ENCODE data around the gene CCDC33.
A peak's percentile ranks its signal among the peaks of the same experiment; 100 is the strongest.

CCDC33 gene

DNA sequence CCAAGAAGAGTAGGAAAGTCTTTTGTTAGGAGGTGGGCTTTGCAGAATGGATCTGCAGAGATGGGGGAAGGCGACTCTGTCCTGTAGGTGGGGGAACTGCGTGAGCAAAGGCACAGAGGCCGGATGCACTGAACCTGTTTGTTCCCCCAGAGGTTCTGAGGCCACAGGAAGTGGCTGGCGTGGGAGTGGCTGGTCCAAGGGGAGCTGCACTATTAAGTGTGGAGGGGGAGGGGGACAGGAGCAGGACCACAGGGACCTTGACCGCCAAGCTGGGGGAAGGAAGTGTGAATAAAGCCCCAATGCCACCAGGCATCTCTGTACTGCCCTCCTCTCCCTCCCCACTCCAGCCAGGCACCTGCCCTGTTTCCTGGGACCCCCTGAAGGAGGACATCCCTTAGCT lies 79.5 kb downstream of the CCDC33 start:
- Histone ChIP-seq H3K4me3 (ENCODE audit: low read depth in 1 of 2, low read length in 2 of 2) (no peak overlapping the region), H3K79me2 (ENCODE audit: insufficient read depth, low read length) (no peaks in the 10 kb centered on the region), H2AFZ (ENCODE audit: low read depth, low read length) (no peak overlapping the region), H3K4me2 (ENCODE audit: insufficient read depth, low read length) (no peak overlapping the region), H3K9me3 (ENCODE audit: insufficient read depth, low read length, severe bottlenecking) (no peaks in the 10 kb centered on the region), H3K27me3 (ENCODE audit: insufficient read depth, low read length, poor library complexity) (no peaks in the 10 kb centered on the region), H3K36me3 (ENCODE audit: insufficient read depth, low read length) (no peaks in the 10 kb centered on the region), H3K27ac (ENCODE audit: low read length) (no peak overlapping the region), H3K9ac (ENCODE audit: low read depth, low read length) (no peak overlapping the region), H4K20me1 (ENCODE audit: insufficient read depth, low read length) (peaks cover 3% of the 10 kb centered on the region; the same call in 1 of the 2 replicates), H3K4me1 (ENCODE audit: insufficient read depth, low read length) (no peaks in the 10 kb centered on the region)
- DNase-seq (no peak), ATAC-seq (ENCODE audit: insufficient read depth, low read depth) (no peak)
- no peak for TF ChIP-seq EZH2 (IDR thresholded peaks at IDR 0.05; ENCODE audit: borderline replicate concordance, low read depth, low read length, severe bottlenecking)
- TF ChIP-seq, protein P1, sequence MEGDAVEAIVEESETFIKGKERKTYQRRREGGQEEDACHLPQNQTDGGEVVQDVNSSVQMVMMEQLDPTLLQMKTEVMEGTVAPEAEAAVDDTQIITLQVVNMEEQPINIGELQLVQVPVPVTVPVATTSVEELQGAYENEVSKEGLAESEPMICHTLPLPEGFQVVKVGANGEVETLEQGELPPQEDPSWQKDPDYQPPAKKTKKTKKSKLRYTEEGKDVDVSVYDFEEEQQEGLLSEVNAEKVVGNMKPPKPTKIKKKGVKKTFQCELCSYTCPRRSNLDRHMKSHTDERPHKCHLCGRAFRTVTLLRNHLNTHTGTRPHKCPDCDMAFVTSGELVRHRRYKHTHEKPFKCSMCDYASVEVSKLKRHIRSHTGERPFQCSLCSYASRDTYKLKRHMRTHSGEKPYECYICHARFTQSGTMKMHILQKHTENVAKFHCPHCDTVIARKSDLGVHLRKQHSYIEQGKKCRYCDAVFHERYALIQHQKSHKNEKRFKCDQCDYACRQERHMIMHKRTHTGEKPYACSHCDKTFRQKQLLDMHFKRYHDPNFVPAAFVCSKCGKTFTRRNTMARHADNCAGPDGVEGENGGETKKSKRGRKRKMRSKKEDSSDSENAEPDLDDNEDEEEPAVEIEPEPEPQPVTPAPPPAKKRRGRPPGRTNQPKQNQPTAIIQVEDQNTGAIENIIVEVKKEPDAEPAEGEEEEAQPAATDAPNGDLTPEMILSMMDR (IDR thresholded peaks at IDR 0.05; ENCODE audit: borderline replicate concordance, extremely low read depth, low read length, poor library complexity, severe bottlenecking): no peak

DNA sequence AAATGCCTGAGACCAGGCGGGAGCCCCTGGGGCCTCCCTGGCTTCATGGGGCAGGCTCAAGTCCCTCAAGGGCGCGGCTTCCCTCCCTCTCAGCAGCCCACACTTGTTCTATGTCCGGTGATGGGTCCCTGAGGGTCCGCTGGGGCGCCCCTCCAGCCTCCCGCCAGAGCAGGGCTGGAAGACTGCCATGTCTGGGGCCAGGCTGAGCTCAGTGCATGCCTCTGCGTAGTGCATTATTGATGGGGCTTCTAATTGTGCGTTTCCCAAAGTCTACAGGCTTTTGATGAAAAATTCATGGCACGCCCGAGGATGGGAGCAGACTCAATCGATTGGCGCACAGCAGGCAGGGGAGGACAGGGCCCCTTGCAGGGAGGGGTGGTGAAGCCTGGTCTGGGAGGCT lies 80.0 kb downstream of the CCDC33 start:
- Histone ChIP-seq H3K79me2 (ENCODE audit: insufficient read depth, low read length) (no peaks in the 10 kb centered on the region), H3K36me3 (ENCODE audit: insufficient read depth, low read length) (no peaks in the 10 kb centered on the region), H2AFZ (ENCODE audit: low read depth, low read length) (no peak overlapping the region), H3K4me1 (ENCODE audit: insufficient read depth, low read length) (no peaks in the 10 kb centered on the region), H3K4me2 (ENCODE audit: insufficient read depth, low read length) (no peak overlapping the region), H3K9ac (ENCODE audit: low read depth, low read length) (no peak overlapping the region), H3K9me3 (ENCODE audit: insufficient read depth, low read length, severe bottlenecking) (no peaks in the 10 kb centered on the region), H4K20me1 (ENCODE audit: insufficient read depth, low read length) (peaks cover 3% of the 10 kb centered on the region; the same call in 1 of the 2 replicates), H3K4me3 (ENCODE audit: low read depth in 1 of 2, low read length in 2 of 2) (no peak overlapping the region), H3K27me3 (ENCODE audit: insufficient read depth, low read length, poor library complexity) (no peaks in the 10 kb centered on the region), H3K27ac (ENCODE audit: low read length) (no peak overlapping the region)
- ATAC-seq (ENCODE audit: insufficient read depth, low read depth) (no peak), DNase-seq (no peak)
- TF ChIP-seq, protein P1 (IDR thresholded peaks at IDR 0.05; ENCODE audit: borderline replicate concordance, extremely low read depth, low read length, poor library complexity, severe bottlenecking): no peak
- no peak for TF ChIP-seq EZH2 (IDR thresholded peaks at IDR 0.05; ENCODE audit: borderline replicate concordance, low read depth, low read length, severe bottlenecking)

DNA sequence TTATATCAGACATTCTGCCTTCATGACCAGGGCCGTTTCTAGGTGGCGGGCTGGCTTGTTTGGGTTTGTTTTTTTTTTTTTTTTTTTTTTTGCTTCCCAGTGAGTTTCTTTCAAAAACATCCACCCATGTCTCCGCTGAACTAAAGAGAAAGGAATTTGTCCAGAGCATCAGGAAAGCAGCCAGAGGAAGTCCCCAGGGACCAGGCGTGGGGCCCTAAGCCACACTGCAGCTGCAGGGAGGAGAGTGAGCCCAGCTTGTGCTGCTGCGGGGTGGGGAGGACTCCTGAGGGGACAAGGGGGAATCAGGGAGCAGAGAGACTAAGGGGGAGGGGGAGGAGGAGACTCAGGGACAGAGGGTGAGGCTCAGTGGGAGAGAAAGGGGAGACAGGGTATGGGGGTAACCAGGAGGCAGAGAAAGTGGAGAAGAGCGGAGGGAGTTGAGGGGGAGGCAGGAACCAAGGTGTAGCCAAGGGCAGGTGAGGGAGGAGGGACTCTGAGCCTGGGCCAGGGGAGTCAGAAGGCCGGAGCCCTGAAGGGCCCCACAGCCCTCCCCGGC lies 81.8 kb downstream of the CCDC33 start:
- no peaks in the 10 kb centered on the region for H3K79me2 ChIP-seq (ENCODE audit: insufficient read depth, low read length)
- H3K4me2 ChIP-seq (ENCODE audit: insufficient read depth, low read length): no peak overlapping the region
- ATAC-seq (ENCODE audit: insufficient read depth, low read depth): no peak
- peak; percentile 6 for DNase-seq
- H2AFZ ChIP-seq (ENCODE audit: low read depth, low read length): no peak overlapping the region
- no peaks in the 10 kb centered on the region for H4K20me1 ChIP-seq (ENCODE audit: insufficient read depth, low read length)
- H3K4me3 ChIP-seq (ENCODE audit: low read depth in 1 of 2, low read length in 2 of 2): no peak overlapping the region
- no peaks in the 10 kb centered on the region for H3K36me3 ChIP-seq (ENCODE audit: insufficient read depth, low read length)
- TF ChIP-seq, protein P1 (IDR thresholded peaks at IDR 0.05; ENCODE audit: borderline replicate concordance, extremely low read depth, low read length, poor library complexity, severe bottlenecking): no peak
- no peak for TF ChIP-seq EZH2 (IDR thresholded peaks at IDR 0.05; ENCODE audit: borderline replicate concordance, low read depth, low read length, severe bottlenecking)
- no peak overlapping the region for H3K27ac ChIP-seq (ENCODE audit: low read length)
- H3K27me3 ChIP-seq (ENCODE audit: insufficient read depth, low read length, poor library complexity): no peaks in the 10 kb centered on the region
- no peaks in the 10 kb centered on the region for H3K4me1 ChIP-seq (ENCODE audit: insufficient read depth, low read length)
- H3K9ac ChIP-seq (ENCODE audit: low read depth, low read length): no peak overlapping the region
- H3K9me3 ChIP-seq (ENCODE audit: insufficient read depth, low read length, severe bottlenecking): no peaks in the 10 kb centered on the region

All from DND-41 (cell line).